SK-N-MC (cell line): ENCODE results near the gene PPFIA3.

Experiments
- EZH2 ChIP-seq: fragments of 200-600 bp; sonication (generic); IDR thresholded peaks from one replicate; pipeline ENCODE4 v1.6.1; 2017; ENCODE audit warnings: antibody characterized with exemption
- FOXP2 ChIP-seq: optimal IDR thresholded peaks from 2 replicates; pipeline ENCODE3; 2011; ENCODE audit warnings: mild to moderate bottlenecking, moderate library complexity; ENCODE audit not compliant: insufficient read depth; ENCODE audit errors: extremely low read length, control extremely low read depth
- POLR2AphosphoS5 ChIP-seq: IDR thresholded peaks from 2 replicates; pipeline ENCODE4 v1.6.1; 2012; ENCODE audit warnings: mild to moderate bottlenecking, low read depth, low read length, borderline replicate concordance

DNA sequence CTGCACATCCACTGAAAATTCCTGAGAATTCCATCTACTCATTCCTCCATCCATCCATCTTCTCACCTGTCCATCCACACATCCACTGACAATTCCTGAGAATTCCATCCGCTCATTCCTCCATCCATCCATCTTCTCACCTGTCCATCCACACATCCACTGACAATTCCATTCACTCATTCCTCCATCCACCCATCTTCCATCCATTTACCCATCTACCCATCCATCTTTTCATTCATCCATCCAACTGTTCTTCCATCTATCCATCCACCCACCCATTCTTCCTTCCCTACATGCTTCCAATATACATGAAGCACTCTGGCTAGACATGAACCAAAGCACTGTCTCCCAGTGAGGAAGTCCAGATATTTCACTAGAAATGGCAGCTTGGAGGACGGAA, 53.9 kb downstream of the PPFIA3 start:
- TF ChIP-seq FOXP2 (no peak), EZH2 (no peak), POLR2AphosphoS5 (no peak)
